Measurements from ENCODE around the gene RFLNA.

- TF ChIP-seq CTCF (conservative IDR thresholded peaks at IDR 0.05; ENCODE audit: low read length) (no peak), EZH2phosphoT487 (IDR thresholded peaks at IDR 0.05; ENCODE audit: borderline replicate concordance, low read depth, low read length) (no peak)
These were observed 38.0 kb downstream of the RFLNA start for GRCh38 chr12:124332900-124333299.
